Activated naive CD4-positive, alpha-beta T cell (primary cell): ENCODE results near the gene LMAN1L.

ENCODE experiments used
- DNase-seq, 4 experiments: peaks; one replicate each; lab custom pipeline; 2025; lab: John Stamatoyannopoulos, UW

Gene LMAN1L

GRCh38 chr15:74794248-74794969 lies 18.2 kb upstream of the LMAN1L start:
- DNase-seq = no peak

GRCh38 chr15:74794970-74795349 lies 17.7 kb upstream of the LMAN1L start:
- DNase-seq = no peak

- DNase-seq = peak in 1 of 4 experiments; percentile 26
These were observed 16.5 kb upstream of the LMAN1L start for GRCh38 chr15:74795966-74796625.

- no peak for DNase-seq
These were observed 14.0 kb upstream of the LMAN1L start for GRCh38 chr15:74798388-74799254.

DNA sequence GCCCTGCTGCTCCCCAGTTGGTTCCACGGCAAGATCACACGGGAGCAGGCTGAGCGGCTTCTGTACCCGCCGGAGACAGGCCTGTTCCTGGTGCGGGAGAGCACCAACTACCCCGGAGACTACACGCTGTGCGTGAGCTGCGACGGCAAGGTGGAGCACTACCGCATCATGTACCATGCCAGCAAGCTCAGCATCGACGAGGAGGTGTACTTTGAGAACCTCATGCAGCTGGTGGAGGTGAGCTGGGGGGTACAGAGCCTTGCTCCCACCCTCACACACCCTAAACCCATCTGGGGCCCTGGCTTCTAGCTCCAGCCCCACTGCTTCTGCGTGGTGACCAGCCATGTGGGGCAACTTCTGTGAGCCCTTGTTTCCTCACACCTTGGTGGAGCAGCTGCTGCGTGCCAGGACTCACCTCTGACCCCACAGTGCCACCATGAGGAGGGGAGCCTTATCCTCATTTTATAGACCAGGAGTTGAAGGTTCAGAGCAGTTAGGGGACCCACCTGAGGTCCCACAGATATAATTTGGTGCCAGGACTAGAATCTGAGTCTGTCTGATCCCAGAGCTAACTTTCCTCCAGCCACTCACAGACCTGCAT lies 13.3 kb upstream of the LMAN1L start:
- DNase-seq = no peak

DNA sequence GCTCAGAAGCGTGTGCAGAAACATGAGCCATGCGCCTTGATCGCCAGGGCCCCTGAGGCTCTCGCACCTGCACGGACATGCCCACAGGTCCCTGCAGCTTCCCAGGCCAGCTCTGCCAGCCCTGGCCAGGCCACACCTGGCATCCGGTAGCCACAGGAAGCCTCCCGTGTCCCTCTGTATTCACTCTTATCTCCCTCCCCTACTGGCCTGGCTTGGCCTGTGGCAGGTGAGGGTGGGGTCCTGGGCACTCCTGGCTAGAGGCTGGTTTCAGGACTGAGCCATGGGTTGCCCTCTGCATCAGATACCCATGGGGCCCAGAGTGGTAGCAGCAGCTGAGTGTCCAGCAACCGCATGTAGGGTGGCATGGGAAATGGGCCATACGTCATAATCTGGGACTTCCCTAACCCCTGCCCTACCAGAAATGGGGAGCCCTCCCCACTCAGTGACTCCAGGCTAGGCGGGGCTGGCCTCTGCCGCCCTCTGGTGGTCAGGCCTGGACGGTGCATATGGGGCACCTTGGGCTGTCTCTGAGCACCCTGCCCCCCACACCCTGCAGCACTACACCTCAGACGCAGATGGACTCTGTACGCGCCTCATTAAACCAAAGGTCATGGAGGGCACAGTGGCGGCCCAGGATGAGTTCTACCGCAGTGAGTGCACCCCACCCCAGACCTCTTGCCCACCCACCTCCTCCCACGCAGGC lies 12.6 kb upstream of the LMAN1L start:
- peak; percentile 75 to 83 (median 78) for DNase-seq

- no peak for DNase-seq
These were observed 12.0 kb upstream of the LMAN1L start for GRCh38 chr15:74800559-74801094.

- DNase-seq = no peak
These were observed 11.2 kb upstream of the LMAN1L start for GRCh38 chr15:74801311-74801997.

GRCh38 chr15:74802290-74802689 lies 10.3 kb upstream of the LMAN1L start:
- no peak for DNase-seq

DNA sequence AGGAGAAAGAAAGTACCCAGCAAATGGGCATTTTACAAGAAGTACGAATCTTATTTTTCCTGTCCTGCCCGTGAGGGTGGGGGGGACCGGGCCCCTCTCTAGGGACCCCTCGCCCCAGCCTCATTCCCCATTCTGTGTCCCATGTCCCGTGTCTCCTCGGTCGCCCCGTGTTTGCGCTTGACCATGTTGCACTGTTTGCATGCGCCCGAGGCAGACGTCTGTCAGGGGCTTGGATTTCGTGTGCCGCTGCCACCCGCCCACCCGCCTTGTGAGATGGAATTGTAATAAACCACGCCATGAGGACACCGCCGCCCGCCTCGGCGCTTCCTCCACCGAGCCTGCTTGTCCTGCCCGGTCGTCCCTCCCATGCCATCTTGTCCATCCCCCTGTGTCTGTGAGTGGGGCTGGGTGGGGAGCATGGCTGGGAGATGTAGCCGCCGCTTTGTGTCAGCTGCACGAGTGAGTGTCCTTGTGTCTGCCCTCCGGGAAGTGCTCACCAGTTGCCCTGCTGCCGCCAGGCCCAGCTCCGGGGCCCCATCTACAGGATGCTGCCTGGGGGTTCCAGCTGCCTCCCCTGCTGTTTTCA lies 9.7 kb upstream of the LMAN1L start:
- no peak for DNase-seq

GRCh38 chr15:74804935-74805334 lies 7.7 kb upstream of the LMAN1L start:
- DNase-seq = no peak

GRCh38 chr15:74807282-74807681 lies 5.4 kb upstream of the LMAN1L start:
- DNase-seq = no peak

DNA sequence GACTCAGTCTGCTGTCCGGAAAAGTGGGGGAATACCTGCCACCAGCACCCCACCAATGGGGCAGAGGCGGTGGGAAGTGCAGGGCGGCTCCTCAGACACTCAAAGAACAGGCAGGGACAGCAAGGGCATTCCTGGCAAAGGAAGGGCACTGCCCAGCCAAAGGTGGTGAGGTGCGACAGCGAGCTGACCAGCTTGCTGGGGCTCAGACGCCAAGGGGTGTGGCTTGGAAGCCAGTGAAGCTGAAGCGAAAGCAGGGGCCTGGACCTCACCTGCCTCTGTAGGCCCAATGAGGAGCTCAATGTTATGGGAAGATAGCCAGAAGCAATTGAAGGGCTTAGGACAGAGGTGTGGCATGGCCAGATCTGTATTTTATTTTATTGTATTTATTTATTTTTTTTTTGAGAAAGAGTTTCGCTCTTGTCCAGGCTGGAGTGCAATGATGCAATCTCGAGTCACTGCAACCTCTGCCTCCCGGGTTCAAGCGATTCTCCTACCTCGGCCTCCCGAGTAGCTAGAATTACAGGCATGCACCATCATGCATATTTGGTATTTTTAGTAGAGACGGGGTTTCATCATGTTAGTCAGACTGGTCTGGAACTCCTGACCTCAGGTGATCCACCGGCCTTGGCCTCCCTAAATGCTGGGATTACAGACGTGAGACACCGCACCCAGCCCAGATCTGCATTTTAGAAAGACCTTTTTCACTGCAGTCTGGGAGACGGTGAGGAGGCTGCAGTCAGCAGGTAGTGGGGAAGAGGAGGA lies 4.4 kb upstream of the LMAN1L start:
- no peak for DNase-seq

DNA sequence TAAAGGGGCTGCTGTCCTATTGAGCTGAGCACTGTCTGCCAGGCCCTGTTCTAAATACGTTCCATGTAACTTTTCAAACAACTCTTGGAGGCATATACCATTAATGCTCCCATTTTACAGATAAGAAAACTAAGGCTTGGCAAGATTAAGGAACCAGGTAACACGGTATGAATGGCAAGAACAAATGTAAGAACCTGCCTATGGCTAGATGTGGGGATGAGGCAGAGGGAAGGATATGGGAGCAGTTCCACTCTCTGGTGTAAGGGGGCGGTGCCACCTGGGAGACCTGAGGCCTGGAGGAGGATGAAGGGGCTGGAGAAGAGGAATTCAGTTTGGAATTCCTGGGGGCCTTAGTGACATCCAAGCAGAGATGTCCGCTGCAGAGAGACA lies 3.8 kb upstream of the LMAN1L start:
- no peak for DNase-seq

DNA sequence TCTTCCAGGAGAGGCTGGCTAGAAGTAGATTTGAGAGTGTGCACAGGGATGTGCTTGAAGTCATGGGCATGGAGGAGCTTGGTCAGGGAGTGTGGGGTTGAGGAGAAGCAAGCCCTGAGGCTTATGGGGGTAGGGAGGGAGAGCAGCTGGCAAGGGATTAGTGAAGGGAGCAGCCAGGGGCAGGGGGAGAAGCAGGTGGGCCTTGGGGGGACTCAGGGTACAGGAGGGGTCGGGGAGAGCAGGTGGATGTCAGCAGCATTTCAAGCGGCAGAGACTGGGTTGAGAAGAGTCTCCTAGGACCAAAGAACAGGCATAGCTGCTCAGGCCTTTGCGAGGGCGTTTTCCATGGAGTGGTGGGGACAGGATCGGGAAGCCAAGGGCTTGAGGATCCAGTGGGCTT lies 3.4 kb upstream of the LMAN1L start:
- DNase-seq = no peak

GRCh38 chr15:74809956-74810355 lies 2.7 kb upstream of the LMAN1L start:
- no peak for DNase-seq

- no peak for DNase-seq
These were observed 2.7 kb downstream of the LMAN1L start for GRCh38 chr15:74815121-74815934.

- DNase-seq = no peak
These were observed 3.3 kb downstream of the LMAN1L start for GRCh38 chr15:74815961-74816360.
